GM19455 (cell line): ENCODE results near the gene SRPRB.

Experiments used
- ATAC-seq: cut with Tn5 transposase; IDR thresholded peaks from one replicate; pipeline ENCODE4 v1.9.1; 2021; ENCODE audit not compliant: unreplicated experiment

Gene SRPRB

GRCh38 chr3:133805702-133806475 is at the start of gene SRPRB:
Gene SRPRB, plus strand, starts transcription at chr3:133805815. Its CDS starts 34 bp downstream, at chr3:133805849.
- ATAC-seq, result peak; percentile 99

GRCh38 chr3:133756716-133757694 is 48.6 kb upstream of the SRPRB start:
- ATAC-seq, result no peak

GRCh38 chr3:133757701-133758567 is 47.7 kb upstream of the SRPRB start:
- ATAC-seq, result no peak

- ATAC-seq, result no peak
Measured at GRCh38 chr3:133758568-133758928, 47.1 kb upstream of the SRPRB start.

- ATAC-seq, result no peak
Measured at GRCh38 chr3:133758964-133759739, 46.5 kb upstream of the SRPRB start.

- ATAC-seq, result no peak
Measured at GRCh38 chr3:133759740-133760305, 45.8 kb upstream of the SRPRB start.

- no peak for ATAC-seq
Measured at GRCh38 chr3:133760916-133761315, 44.7 kb upstream of the SRPRB start.

GRCh38 chr3:133761605-133762484 is 43.8 kb upstream of the SRPRB start:
- no peak for ATAC-seq

- ATAC-seq, result no peak
Measured at GRCh38 chr3:133762539-133762938, 43.1 kb upstream of the SRPRB start.

- ATAC-seq, result no peak
Measured at GRCh38 chr3:133763797-133764683, 41.6 kb upstream of the SRPRB start.

GRCh38 chr3:133765256-133765655 is 40.4 kb upstream of the SRPRB start:
- ATAC-seq, result no peak

GRCh38 chr3:133767607-133768006 is 38.0 kb upstream of the SRPRB start:
- no peak for ATAC-seq

- ATAC-seq, result no peak
Measured at GRCh38 chr3:133769536-133769935, 36.1 kb upstream of the SRPRB start.

GRCh38 chr3:133773732-133774131 is 31.9 kb upstream of the SRPRB start:
- ATAC-seq, result no peak

GRCh38 chr3:133775309-133775708 is 30.3 kb upstream of the SRPRB start:
- ATAC-seq, result no peak

- no peak for ATAC-seq
Measured at GRCh38 chr3:133775835-133776234, 29.8 kb upstream of the SRPRB start.

- no peak for ATAC-seq
Measured at GRCh38 chr3:133776794-133777438, 28.7 kb upstream of the SRPRB start.
